ENCODE data around the gene NAT10.

DNA sequence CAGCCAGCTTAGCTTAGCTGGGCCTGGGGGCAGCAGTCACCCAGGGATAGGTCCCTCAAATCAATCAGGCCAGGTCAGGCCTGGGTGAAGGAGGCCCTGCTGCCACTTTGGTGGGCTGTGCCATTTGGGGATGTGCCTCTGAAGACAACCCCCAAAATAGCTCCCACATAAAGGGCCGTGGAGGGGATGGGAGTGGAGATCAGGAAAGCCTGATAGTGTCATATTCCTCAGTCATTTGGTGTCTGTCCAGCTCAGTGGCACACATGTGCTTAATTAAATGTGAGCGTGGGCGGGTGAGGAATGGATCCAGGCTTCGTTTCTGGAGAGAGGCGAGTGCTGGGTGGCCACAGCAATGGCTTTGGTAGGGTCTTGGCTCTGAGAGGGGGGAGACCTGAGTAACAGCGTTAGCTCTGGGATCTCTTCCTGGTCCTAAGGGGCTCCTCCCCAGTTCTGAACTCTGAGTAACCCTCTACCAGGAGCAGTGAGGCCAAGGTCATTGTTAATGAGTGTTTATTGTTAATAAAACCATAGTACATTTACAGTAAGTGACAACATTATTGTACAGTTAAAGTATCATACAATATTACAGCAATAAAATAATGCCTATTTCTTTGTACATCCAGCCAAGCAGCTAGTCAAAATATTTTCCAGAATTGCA, 45.2 kb downstream of the NAT10 start:
- TF ChIP-seq EZH2 (IDR thresholded peaks at IDR 0.05; ENCODE audit: low read length, unreplicated experiment) (no peak), EZH2phosphoT487 (IDR thresholded peaks at IDR 0.05; ENCODE audit: borderline replicate concordance, low read length) (no peak)
- TF ChIP-seq, protein P1, sequence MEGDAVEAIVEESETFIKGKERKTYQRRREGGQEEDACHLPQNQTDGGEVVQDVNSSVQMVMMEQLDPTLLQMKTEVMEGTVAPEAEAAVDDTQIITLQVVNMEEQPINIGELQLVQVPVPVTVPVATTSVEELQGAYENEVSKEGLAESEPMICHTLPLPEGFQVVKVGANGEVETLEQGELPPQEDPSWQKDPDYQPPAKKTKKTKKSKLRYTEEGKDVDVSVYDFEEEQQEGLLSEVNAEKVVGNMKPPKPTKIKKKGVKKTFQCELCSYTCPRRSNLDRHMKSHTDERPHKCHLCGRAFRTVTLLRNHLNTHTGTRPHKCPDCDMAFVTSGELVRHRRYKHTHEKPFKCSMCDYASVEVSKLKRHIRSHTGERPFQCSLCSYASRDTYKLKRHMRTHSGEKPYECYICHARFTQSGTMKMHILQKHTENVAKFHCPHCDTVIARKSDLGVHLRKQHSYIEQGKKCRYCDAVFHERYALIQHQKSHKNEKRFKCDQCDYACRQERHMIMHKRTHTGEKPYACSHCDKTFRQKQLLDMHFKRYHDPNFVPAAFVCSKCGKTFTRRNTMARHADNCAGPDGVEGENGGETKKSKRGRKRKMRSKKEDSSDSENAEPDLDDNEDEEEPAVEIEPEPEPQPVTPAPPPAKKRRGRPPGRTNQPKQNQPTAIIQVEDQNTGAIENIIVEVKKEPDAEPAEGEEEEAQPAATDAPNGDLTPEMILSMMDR (conservative IDR thresholded peaks at IDR 0.05; ENCODE audit: low read depth, low read length), result no peak
